BE2C (cell line): ENCODE measurements around the gene EIF4EBP2.

Source experiments
- DNase-seq: peaks from one replicate; pipeline ENCODE4 v3.0.0-alpha.2; 2020
- H3K27me3 ChIP-seq: fragments of 250-450 bp; sonication (Bioruptor Pico); 2 replicates; pipeline ENCODE4 v1.5.1; 2020; ENCODE audit warnings: mild to moderate bottlenecking
- H3K36me3 ChIP-seq: fragments of 250-450 bp; sonication (Bioruptor Pico); 2 replicates; pipeline ENCODE4 v1.5.1; 2020; ENCODE audit warnings: mild to moderate bottlenecking
- H3K4me1 ChIP-seq: fragments of 250-450 bp; sonication (Bioruptor Pico); 2 replicates; pipeline ENCODE4 v1.5.1; 2020
- H3K4me3 ChIP-seq: 2 replicates; pipeline ENCODE4 v1.5.1; 2011; ENCODE audit warnings: low read depth, low read length
- H3K9me3 ChIP-seq: fragments of 250-450 bp; sonication (Bioruptor Pico); 2 replicates; pipeline ENCODE4 v1.5.1; 2020
- TF ChIP-seq, protein P1 (sequence below): IDR thresholded peaks from 2 replicates; pipeline ENCODE4 v1.5.1; 2012; ENCODE audit warnings: mild to moderate bottlenecking, low read depth, low read length

EIF4EBP2 gene

GRCh38 chr10:70405037-70405824 lies 1.3 kb downstream of the EIF4EBP2 start:
- peak overlapping the region; percentile 93 for H3K4me3 ChIP-seq
- no peaks in the 10 kb centered on the region for H3K4me1 ChIP-seq
- peak; percentile 41 for DNase-seq
- H3K9me3 ChIP-seq = no peaks in the 10 kb centered on the region
- TF ChIP-seq, protein P1, sequence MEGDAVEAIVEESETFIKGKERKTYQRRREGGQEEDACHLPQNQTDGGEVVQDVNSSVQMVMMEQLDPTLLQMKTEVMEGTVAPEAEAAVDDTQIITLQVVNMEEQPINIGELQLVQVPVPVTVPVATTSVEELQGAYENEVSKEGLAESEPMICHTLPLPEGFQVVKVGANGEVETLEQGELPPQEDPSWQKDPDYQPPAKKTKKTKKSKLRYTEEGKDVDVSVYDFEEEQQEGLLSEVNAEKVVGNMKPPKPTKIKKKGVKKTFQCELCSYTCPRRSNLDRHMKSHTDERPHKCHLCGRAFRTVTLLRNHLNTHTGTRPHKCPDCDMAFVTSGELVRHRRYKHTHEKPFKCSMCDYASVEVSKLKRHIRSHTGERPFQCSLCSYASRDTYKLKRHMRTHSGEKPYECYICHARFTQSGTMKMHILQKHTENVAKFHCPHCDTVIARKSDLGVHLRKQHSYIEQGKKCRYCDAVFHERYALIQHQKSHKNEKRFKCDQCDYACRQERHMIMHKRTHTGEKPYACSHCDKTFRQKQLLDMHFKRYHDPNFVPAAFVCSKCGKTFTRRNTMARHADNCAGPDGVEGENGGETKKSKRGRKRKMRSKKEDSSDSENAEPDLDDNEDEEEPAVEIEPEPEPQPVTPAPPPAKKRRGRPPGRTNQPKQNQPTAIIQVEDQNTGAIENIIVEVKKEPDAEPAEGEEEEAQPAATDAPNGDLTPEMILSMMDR = no peak
- peaks cover 3% of the 10 kb centered on the region for H3K36me3 ChIP-seq
- no peaks in the 10 kb centered on the region for H3K27me3 ChIP-seq

GRCh38 chr10:70409772-70410171 lies 5.8 kb downstream of the EIF4EBP2 start:
- DNase-seq = no peak
- Histone ChIP-seq H3K4me1 (no peaks in the 10 kb centered on the region), H3K36me3 (peaks cover 3% of the 10 kb centered on the region), H3K9me3 (no peaks in the 10 kb centered on the region), H3K4me3 (no peak overlapping the region), H3K27me3 (no peaks in the 10 kb centered on the region)
- TF ChIP-seq, protein P1 = no peak

DNA sequence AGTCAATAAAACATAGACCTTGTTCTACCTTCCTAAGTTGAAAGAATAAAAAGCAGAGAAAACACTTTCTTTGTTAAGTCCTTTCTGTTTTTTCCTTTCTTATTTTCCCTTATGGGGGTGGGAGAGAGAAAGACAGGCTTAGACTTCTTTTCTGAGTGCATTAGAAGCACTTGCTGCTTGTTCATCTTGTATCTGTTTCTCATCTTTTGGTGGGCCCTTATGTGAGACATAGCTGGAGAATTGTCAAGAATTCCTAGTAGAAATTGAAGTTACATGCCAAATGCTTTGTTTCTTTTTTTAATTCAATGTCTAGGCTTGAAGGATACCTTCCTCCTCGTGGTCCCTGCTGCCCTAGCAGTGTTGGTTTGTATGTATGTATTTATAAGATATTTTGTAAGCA lies 6.7 kb downstream of the EIF4EBP2 start:
- H3K4me1 ChIP-seq = no peaks in the 10 kb centered on the region

DNA sequence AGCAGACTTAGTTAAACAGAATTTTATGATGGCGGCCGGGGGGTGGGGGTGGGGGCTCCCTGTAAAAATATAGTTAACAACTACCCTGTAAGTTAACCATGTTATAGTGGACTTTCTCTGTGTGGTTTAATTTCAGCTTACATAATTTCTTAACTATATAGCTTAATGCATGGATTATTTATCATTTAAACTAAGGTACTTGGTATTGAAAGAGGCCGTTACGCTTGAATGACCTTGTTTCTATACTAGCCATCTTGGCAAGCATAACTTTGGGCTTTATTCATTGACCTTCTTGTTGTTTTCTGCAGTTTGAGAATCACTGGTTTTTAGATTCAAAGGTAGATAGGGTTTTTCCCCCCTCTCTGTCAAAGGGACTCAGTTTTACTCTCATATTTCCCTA lies 8.4 kb downstream of the EIF4EBP2 start:
- Histone ChIP-seq H3K36me3 (peaks cover 3% of the 10 kb centered on the region; the same call in 1 of the 2 replicates), H3K4me1 (no peaks in the 10 kb centered on the region), H3K4me3 (no peak overlapping the region), H3K27me3 (no peaks in the 10 kb centered on the region), H3K9me3 (no peaks in the 10 kb centered on the region)
- no peak for DNase-seq
- TF ChIP-seq, protein P1 = no peak

More for the DNA sequence above, 6.7 kb downstream of the EIF4EBP2 start:
- Histone ChIP-seq H3K4me3 (no peak overlapping the region), H3K9me3 (no peaks in the 10 kb centered on the region), H3K36me3 (peaks cover 3% of the 10 kb centered on the region), H3K27me3 (no peaks in the 10 kb centered on the region)
- no peak for DNase-seq
- TF ChIP-seq, protein P1 = no peak

DNA sequence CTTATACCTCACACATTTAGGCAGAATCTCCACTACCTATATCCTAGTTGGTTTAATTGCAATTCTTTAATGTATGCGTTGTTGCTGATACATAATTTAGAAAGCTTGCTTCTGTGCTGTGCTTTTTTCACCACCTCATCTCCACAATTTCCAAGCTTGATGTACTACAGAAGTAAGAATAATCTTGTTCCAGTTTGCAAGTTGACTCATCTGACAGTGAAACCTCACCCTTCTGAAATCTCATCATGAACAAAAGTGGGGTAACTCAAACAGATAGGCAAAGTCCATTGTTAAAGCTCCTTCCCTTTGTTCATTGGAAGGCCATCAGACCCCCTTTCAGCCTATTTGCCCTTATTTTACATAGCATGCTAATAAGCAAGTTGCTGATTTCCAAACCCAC lies 13.6 kb downstream of the EIF4EBP2 start:
- TF ChIP-seq, protein P1 = no peak
- DNase-seq = no peak
- H3K27me3 ChIP-seq = no peaks in the 10 kb centered on the region
- H3K36me3 ChIP-seq = peaks cover 22% of the 10 kb centered on the region
- no peak overlapping the region for H3K4me3 ChIP-seq
- no peaks in the 10 kb centered on the region for H3K4me1 ChIP-seq
- no peaks in the 10 kb centered on the region for H3K9me3 ChIP-seq

- no peak for DNase-seq
- Histone ChIP-seq H3K4me3 (no peak overlapping the region), H3K36me3 (peaks cover 24% of the 10 kb centered on the region), H3K4me1 (no peaks in the 10 kb centered on the region), H3K9me3 (no peaks in the 10 kb centered on the region), H3K27me3 (no peaks in the 10 kb centered on the region)
- TF ChIP-seq, protein P1 = no peak
These were observed 14.3 kb downstream of the EIF4EBP2 start for GRCh38 chr10:70418229-70418628.
